Liver (tissue), 9 donors: ENCODE measurements around the gene CLIP4. TPM values are rescaled to one million over a fixed set of nuclear protein-coding genes. Genes with fewer than 3 reads are reported as not detected.

Experiments used
- DNase-seq: peaks from one replicate; pipeline ENCODE4 v3.0.0-alpha.2; 2017; ENCODE audit warnings: low spot score
- H3K27ac ChIP-seq, 2 donors: one replicate each; pipeline ENCODE4 v1.7.0; 2013; ENCODE audit warnings: inconsistent platforms in 2 of 2, low read length in 2 of 2, control low read depth in 1 of 2, low read depth in 1 of 2, mild to moderate bottlenecking in 1 of 2
- H3K27me3 ChIP-seq, 4 donors: one replicate each; pipeline versions ENCODE4 v1.6.1 to v1.7.0; 2013; ENCODE audit warnings: low read length in 3 of 4, inconsistent platforms in 1 of 4, mild to moderate bottlenecking in 1 of 4, moderate library complexity in 1 of 4; ENCODE audit not compliant: control insufficient read depth in 4 of 4, insufficient read depth in 4 of 4
- H3K36me3 ChIP-seq, 4 donors: one replicate each; pipeline versions ENCODE4 v1.6.1 to v1.7.0; 2013; ENCODE audit warnings: low read length in 3 of 4, mild to moderate bottlenecking in 3 of 4, low read depth in 1 of 4, moderate library complexity in 1 of 4; ENCODE audit not compliant: control insufficient read depth in 4 of 4, insufficient read depth in 3 of 4
- H3K4me1 ChIP-seq, 4 donors: one replicate each; pipeline versions ENCODE4 v1.6.1 to v1.7.0; 2013; ENCODE audit warnings: low read length in 3 of 4, mild to moderate bottlenecking in 3 of 4, moderate library complexity in 1 of 4; ENCODE audit not compliant: control insufficient read depth in 4 of 4, insufficient read depth in 4 of 4
- H3K4me3 ChIP-seq, 3 donors: one replicate each; pipeline versions ENCODE4 v1.6.1 to v1.7.0; 2013; ENCODE audit warnings: low read length in 3 of 3, control low read depth in 1 of 3, low read depth in 1 of 3, mild to moderate bottlenecking in 1 of 3
- H3K9ac ChIP-seq, 2 donors: one replicate each; pipeline ENCODE4 v1.7.0; 2013; ENCODE audit warnings: low read length in 2 of 2, mild to moderate bottlenecking in 2 of 2, moderate library complexity in 2 of 2, control low read depth in 1 of 2, low read depth in 1 of 2
- H3K9me3 ChIP-seq, 4 donors: one replicate each; pipeline versions ENCODE4 v1.6.1 to v1.7.0; 2013; ENCODE audit warnings: low read length in 3 of 4; ENCODE audit not compliant: control insufficient read depth in 4 of 4
- ATF3 ChIP-seq: IDR thresholded peaks from 2 replicates; pipeline ENCODE4 v1.6.1; 2016; ENCODE audit warnings: antibody characterized with exemption
- CTCF ChIP-seq: fragments of 150-350 bp; IDR thresholded peaks from 2 replicates; pipeline ENCODE4 v1.5.1; 2017; ENCODE audit warnings: improper control_type of control experiment, low read depth, low read length; ENCODE audit not compliant: missing input control
- EGR1 ChIP-seq, 2 donors: IDR thresholded peaks; 2 replicates each; pipeline ENCODE4 v1.6.1; 2016 to 2018; ENCODE audit warnings: antibody characterized with exemption in 2 of 2, low read depth in 2 of 2
- FOXA2 ChIP-seq: IDR thresholded peaks from 2 replicates; pipeline ENCODE4 v1.6.1; 2016; ENCODE audit warnings: antibody characterized with exemption
- GABPA ChIP-seq, 2 donors: IDR thresholded peaks in 1 of 2; conservative IDR thresholded peaks in 1 of 2; 2 replicates each; pipeline ENCODE4 v1.6.1; 2016; ENCODE audit warnings: antibody characterized with exemption in 2 of 2, mild to moderate bottlenecking in 1 of 2, moderate library complexity in 1 of 2
- HNF4A ChIP-seq, 2 donors: conservative IDR thresholded peaks; 2 replicates each; pipeline ENCODE4 v1.6.1; 2016; ENCODE audit warnings: antibody characterized with exemption in 2 of 2, mild to moderate bottlenecking in 2 of 2
- HNF4G ChIP-seq: IDR thresholded peaks from 2 replicates; pipeline ENCODE4 v1.6.1; 2016; ENCODE audit warnings: antibody characterized with exemption
- JUND ChIP-seq, 2 donors: IDR thresholded peaks; 2 replicates each; pipeline ENCODE4 v1.6.1; 2016; ENCODE audit warnings: antibody characterized with exemption in 2 of 2
- MAX ChIP-seq: IDR thresholded peaks from 2 replicates; pipeline ENCODE4 v1.6.1; 2016; ENCODE audit warnings: antibody characterized with exemption
- NR2F2 ChIP-seq: IDR thresholded peaks from 2 replicates; pipeline ENCODE4 v1.6.1; 2016; ENCODE audit warnings: antibody characterized with exemption
- RAD21 ChIP-seq, 2 donors: IDR thresholded peaks; 2 replicates each; pipeline ENCODE4 v1.6.1; 2016; ENCODE audit warnings: antibody characterized with exemption in 2 of 2, mild to moderate bottlenecking in 2 of 2
- REST ChIP-seq: IDR thresholded peaks from 2 replicates; pipeline ENCODE4 v1.6.1; 2016; ENCODE audit warnings: antibody characterized with exemption, mild to moderate bottlenecking
- RXRA ChIP-seq, 2 donors: IDR thresholded peaks; 2 replicates each; pipeline ENCODE4 v1.6.1; 2017 to 2018; ENCODE audit warnings: antibody characterized with exemption in 2 of 2, mild to moderate bottlenecking in 1 of 2
- SP1 ChIP-seq: IDR thresholded peaks from 2 replicates; pipeline ENCODE4 v1.6.1; 2018; ENCODE audit warnings: antibody characterized with exemption, mild to moderate bottlenecking
- TAF1 ChIP-seq: conservative IDR thresholded peaks from 2 replicates; pipeline ENCODE4 v1.6.1; 2016; ENCODE audit warnings: antibody characterized with exemption, mild to moderate bottlenecking
- YY1 ChIP-seq: IDR thresholded peaks from 2 replicates; pipeline ENCODE4 v1.6.1; 2016; ENCODE audit warnings: antibody characterized with exemption, mild to moderate bottlenecking
- ZBTB33 ChIP-seq: IDR thresholded peaks from 2 replicates; pipeline ENCODE4 v1.6.1; 2016; ENCODE audit warnings: antibody characterized with exemption
- WGBS: extraction: QIAGEN DNeasy Blood & Tissue Kit; methylation state at CpG from one replicate; pipeline ENCODE4 v1.1.7; 2013; 5-methylcytosine and 5-hydroxymethylcytosine counted together
- polyA plus RNA-seq, 2 donors: library from polyadenylated mRNA; stranded (reverse) in 1 of 2; unstranded in 1 of 2; fragments of 200-250 nt in 1 of 2; fragments of >200 nt in 1 of 2; fragmentation: Nextera tagmentation in 1 of 2; extraction: Ambion mirVana in 1 of 2; gene quantifications; one replicate each; pipeline versions ENCODE4 v1.2.1 to v1.2.3, GENCODE V29; 2013 to 2015
- total RNA-seq, 2 donors: library from RNA; depleted of rRNA; stranded (reverse); fragments of >200 nt; gene quantifications; one replicate each; pipeline ENCODE4 v1.2.3, GENCODE V29; 2014
- donor health status: healthy.
- donor health status: healthy.
- donor health status: healthy.
- donor health status: healthy.
- donor health status: healthy.

CLIP4 gene
- total and polyA plus RNA-seq, 4 donors: 1.3 to 6.7 (median 3.2) TPM

GRCh38 chr2:29202819-29203495, 87.7 kb downstream of the CLIP4 start:
- no peak overlapping the region for H3K27ac ChIP-seq
- H3K9me3 ChIP-seq: no peaks in the 10 kb centered on the region
- WGBS: 83% methylated on average over 5 of the region's 5 CpGs
- TF ChIP-seq YY1: no peak
- TF ChIP-seq SP1: no peak
- TF ChIP-seq JUND (IDR thresholded peaks at IDR 0.05): no peak
- TF ChIP-seq HNF4G: no peak
- TF ChIP-seq REST: no peak
- TF ChIP-seq GABPA (IDR thresholded peaks at IDR 0.05 in 1 of 2, conservative IDR thresholded peaks at IDR 0.05 in 1 of 2): no peak
- no peak for TF ChIP-seq FOXA2
- TF ChIP-seq TAF1: no peak
- H3K4me3 ChIP-seq: no peak overlapping the region
- DNase-seq: no peak
- no peak overlapping the region for H3K9ac ChIP-seq
- H3K36me3 ChIP-seq: no peaks in the 10 kb centered on the region
- no peaks in the 10 kb centered on the region for H3K4me1 ChIP-seq
- H3K27me3 ChIP-seq: no peaks in the 10 kb centered on the region

- Histone ChIP-seq H3K36me3 (no peaks in the 10 kb centered on the region), H3K27me3 (no peaks in the 10 kb centered on the region), H3K4me1 (no peaks in the 10 kb centered on the region), H3K27ac (no peak overlapping the region), H3K9me3 (no peaks in the 10 kb centered on the region), H3K4me3 (no peak overlapping the region), H3K9ac (no peak overlapping the region)
- TF ChIP-seq NR2F2 (no peak), ATF3 (no peak), HNF4A (conservative IDR thresholded peaks at IDR 0.05) (no peak), RAD21 (IDR thresholded peaks at IDR 0.05) (no peak), CTCF (no peak), SP1 (no peak), RXRA (IDR thresholded peaks at IDR 0.05) (no peak), ZBTB33 (no peak), TAF1 (no peak), FOXA2 (no peak), MAX (no peak), EGR1 (IDR thresholded peaks at IDR 0.05; ENCODE audit: low read depth in 2 of 2) (no peak), YY1 (no peak)
- DNase-seq: no peak
- 78% methylated on average over 5 of the region's 5 CpGs for WGBS
Measured at GRCh38 chr2:29206941-29207340, 91.7 kb downstream of the CLIP4 start.
